ENCODE results near the gene DCLK1.

The DCLK1 gene

DNA sequence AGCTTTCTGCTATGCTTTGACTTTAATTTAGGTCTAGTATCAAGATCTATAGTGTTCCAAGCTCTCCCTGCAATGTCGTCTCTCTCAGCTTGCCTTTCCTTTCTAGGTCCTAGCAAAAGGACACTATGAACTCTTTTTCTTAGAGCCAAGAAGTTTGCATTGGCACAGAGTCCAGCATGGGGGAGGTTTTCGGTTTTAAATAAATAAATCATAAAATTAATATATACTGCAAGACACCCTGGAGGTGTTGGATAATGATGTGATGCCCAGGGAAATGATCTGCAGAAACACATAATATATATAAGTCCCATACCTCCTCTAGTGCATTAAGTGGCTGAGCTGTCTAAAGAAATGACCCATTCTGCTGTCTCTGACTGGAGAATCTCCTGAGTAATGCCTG is 338.3 kb downstream of the DCLK1 start:
- no peak for DNase-seq

DNA sequence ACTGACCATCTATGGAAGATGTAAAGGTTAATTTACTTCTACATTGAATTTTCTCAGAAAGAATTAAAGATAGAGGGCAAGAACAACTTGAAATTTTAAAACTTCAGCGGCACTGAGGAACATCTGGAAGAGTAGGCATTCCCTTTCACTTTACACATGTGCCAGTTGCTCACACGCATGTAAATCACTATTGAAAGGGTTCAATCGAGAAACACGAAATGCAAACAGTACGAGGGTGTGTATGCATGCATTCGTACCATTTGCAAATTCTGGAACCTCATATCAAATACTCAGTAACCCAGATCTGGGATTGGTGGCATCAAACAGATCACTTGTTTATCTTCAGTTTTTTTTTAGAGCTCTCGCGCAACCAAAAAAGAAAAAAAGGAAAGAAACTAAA is 339.2 kb downstream of the DCLK1 start:
- DNase-seq: no peak

DNA sequence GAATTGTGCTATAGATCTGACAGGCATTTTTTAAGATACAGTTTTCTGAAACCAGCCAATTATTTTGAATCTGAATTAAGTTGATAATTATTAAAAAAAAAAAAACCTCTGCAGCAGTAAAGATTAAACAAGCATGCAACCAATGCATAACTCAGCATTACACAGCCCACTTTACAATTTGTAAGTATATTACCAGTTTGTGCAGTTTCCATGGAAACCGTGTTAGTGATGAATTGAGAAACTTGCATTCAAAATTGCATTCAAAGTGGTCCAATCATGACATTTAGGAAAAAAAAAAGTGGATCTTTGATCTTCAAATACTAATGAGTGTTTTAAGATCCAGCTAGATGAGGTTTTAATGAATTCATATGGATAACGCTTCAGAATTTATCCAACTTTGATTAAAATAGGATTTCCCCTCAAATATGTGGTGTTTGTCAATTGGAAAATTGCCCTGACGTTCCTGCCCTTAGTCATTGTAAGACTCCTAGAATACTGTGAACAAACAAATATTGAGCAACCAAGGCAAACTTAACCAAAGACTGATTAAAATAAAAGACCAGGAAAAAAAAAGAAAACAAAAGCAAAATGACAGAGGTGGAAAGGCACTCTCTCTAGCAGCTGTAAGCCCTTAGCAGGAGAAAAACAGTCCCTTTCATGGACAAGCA is 339.9 kb downstream of the DCLK1 start:
- DNase-seq: no peak

DNA sequence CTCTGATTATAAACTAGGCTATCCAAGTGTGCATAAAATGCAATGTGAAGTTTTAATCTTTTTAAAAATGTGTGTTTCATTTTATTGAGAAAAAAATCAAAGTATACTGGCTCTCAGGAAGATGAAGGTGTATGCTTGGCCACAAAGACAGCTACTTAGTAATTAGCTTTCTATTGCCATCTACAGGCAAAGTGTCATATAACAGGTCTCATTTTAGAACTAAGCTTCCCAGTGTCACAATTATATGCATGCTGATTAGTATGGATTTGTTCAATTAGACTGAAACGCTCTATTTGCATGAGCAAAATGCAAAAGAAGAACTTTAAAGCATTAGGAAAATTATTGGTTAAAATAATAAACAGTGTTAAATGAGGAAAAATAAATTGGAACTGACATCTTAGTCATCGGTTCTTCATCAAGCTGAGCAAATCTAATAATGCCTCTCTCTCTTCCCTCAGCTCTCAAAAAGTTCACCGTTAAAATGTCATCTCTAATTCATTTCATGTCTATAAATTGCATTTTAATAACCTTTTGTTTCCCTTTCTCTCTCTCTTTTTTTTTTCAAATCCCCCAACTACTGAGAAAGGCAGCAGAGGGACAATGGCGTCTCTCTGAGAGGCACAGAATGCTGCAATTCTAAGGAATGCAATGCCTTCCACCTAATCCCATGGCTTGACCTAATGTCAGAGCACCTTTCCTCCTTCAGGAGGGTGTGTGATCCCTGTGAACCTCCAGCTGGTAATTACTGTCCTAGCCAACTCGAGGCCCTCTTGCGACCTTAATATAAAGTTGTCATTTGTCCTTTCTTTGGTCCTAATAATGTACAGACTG is 341.6 kb downstream of the DCLK1 start:
- DNase-seq: no peak

DNA sequence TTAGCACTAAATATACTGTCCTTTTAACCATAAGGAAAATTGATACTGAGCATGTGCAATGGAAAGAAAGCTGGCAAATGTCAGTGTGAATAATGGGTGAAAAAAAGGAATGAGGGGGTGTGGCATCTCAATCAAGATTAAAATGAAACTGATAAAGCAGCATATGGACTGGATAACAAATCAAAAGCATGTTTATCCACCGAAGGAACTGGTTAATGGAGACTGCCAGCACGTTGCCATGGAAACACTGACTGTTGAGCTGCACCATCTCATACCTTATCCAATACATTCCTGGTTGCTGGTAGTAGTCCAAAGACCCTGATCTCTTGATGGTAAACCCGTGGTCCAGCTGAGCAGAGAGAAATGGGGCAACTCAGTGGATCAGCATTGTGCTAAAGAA is 343.2 kb downstream of the DCLK1 start:
- DNase-seq: no peak

- DNase-seq: peak in 1 of 56 donors; percentile 5
Observed at GRCh38 chr13:35785576-35786303, 345.4 kb downstream of the DCLK1 start.

DNA sequence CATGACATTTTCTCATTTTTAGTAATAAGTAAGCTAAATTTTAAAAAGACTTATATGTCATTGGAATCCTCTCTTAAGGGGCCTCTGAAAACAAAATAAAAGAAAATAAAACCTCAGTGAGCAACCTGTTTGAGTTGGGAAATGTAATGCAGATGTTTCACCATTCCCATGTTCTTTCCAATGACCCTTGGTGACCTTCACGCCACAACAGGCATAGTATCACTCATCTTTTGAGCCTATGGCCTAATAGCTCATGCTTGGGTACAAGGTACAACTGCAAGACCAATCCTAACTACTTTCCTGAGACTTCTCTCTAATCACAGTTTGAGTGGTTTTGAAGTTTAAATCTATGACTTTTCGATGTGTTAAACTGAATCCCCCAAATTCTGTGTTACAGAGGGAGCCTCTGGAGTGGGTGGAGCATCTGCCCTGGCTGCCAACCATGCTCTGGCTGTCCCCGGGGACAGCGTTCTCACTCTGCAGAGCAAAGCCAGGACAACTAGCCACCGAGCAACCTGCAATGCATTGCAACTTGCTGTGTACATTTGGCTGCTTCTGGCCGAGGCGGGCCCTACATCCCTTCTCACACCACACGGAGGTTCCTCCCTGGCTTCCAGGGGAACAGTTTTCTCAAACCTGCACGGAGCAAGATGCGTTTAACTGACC is 346.8 kb downstream of the DCLK1 start:
- DNase-seq: no peak

GRCh38 chr13:35782793-35783192 is 348.4 kb downstream of the DCLK1 start:
- DNase-seq: no peak

DNA sequence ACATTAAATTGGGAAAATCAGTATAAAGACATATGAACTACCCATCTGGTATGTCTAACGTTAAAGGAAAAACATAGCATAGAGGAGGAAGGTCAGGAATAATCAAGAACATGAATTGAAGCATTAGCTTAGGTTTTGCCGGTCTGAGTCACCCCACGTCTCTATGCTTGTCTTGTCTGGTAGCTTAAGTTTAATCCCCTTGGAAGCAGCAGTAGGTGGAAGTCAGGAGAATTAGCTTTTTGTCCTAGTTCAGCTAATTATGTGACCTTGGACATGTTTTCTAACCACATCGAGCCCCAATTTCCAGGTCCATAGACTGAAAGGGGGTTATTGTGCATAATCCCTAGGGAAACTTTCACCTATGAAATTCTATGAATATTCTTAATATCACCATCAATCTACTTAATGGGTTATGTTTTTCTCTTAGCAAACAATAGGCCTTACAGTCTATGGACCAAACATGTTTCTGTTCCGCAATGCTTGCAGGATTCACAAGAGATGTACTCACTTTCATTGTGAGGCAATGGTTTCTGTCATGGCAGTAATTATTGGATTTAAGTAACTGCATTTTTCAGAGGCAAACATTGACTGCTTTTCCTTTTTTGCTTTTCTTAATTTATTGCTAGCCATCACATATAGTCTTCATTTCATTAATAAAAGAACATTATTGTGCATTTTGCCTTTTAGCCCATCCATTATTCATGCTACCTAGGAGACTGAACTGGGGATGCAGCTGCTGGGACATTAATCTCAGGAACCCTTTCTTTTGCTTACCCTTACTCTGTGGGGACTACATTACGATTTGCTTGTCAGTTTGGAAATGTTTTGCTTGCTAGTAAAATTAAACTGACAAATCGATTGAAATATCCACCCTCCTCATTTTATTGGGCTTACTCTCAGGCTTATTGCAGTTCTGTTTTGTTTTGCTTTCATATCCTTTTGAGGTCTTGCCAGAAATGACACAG is 349.9 kb downstream of the DCLK1 start:
- DNase-seq: no peak

- DNase-seq: no peak
Observed at GRCh38 chr13:35780613-35781012, 350.6 kb downstream of the DCLK1 start.

DNA sequence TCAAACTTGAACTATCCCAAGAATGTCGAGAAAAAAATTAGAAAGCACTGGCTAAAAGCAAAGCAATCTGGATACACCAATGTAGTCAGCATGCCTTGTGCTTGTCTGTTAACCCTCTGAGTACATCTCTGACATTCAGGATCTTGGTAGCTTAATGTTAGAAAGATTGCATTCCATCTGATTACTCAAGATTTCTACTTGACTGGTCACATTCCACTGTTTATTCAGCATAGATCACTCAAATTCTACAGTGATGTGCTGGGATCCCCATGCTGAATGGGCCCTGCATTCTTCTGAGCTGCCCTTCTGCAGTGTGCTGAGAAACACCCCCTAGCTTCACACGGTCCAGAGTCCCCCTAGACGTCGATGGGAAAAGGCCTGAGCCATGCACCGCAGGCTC is 359.3 kb downstream of the DCLK1 start:
- DNase-seq: no peak

- DNase-seq: no peak
Observed at GRCh38 chr13:35770756-35771297, 360.4 kb downstream of the DCLK1 start.

- no peak for DNase-seq
Observed at GRCh38 chr13:35769812-35770211, 361.4 kb downstream of the DCLK1 start.

- DNase-seq: no peak
Observed at GRCh38 chr13:35768551-35768950, 362.6 kb downstream of the DCLK1 start.

GRCh38 chr13:35768073-35768472 is 363.1 kb downstream of the DCLK1 start:
- no peak for DNase-seq

DNA sequence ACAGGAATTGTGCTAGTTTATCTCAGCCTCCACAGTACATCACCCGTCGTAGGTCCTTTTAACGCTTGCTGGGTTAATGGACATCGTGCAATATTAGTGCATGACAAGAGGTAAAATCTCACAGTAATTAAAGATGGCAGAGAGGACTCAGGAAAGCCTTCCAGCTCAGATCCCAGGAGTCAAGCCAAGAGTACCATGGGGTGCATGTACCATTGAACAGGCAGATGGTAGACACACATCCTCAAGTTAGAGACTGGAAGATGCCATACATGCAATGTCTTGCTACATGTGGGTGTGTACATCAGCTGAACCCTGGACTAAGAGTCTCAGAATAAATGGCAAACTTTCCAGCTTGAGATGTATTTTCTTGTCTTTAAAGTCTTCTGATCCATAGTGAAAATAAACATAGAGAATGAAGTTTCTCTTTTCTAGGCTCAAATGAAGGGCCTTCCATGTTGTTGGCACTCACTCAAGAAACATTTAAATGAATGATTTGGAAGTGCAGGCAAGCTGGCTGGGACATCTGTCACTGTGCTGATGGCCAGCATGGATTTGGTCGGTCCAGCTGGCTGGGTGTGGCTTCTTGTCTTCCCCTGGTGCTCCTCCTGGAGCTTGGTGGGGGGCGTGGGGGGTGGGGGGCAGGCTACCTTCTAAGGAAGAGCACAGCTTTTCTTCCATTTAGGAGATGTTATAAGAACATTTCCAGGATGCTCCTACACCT is 363.8 kb downstream of the DCLK1 start:
- DNase-seq: no peak

DNA sequence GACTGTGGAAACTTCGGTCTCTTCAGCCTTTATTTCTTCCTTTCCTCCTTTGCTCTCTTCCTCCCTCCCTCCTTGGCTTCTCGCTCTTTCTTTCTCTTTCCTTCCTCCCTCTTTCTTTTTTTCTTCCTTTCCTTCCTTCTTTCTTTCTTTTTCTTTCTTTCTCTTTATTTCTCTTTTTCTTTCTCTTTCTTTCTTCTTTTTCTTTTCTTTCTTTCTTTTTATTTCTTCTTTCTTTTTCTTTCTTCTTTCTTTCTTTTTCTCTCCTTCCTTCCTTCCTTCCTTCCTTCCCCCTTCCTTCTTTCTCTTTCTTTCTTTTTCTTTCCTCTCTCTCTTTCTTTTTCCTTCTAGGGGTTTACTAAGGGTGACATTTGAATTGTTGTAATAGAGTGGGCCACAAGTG is 364.5 kb downstream of the DCLK1 start:
- no peak for DNase-seq

DNA sequence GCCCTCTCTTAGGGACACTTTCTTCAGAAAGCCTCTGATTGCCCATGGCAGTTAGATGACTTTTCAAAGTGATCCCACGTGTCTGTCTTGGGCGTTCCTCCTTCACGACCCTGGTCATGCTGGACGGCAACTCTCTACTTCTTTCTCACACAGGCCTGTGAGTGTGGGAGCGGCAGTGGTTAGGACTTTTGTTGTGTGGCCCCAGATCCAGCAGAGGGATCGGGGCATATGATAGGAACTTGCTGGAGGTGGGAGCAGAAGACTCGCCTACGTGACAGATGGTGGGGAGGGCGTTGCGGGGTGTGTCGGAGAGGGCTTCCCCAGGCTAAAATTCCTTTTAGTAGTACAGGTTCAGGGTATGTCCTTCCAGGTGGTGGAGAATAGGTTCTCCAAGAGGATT is 365.2 kb downstream of the DCLK1 start:
- no peak for DNase-seq

- DNase-seq: no peak
Observed at GRCh38 chr13:35765366-35765765, 365.8 kb downstream of the DCLK1 start.
